Stimulated activated naive B cell treated with anti-CD40 and anti-IgM and Interleukin-4, amounts not matched to agents 10 μg/mL and 1 μg/mL and 100 μg/mL, for 72 hours (primary cell): ENCODE measurements around the gene BUB1.
A peak's percentile ranks its signal among the peaks of the same experiment; 100 is the strongest.
"Not testable (repeated sequence)": the region's sequence is repeated elsewhere in the genome, so short reads cannot be mapped to it uniquely, and the experiment has no call there.

Experiments
- ATAC-seq, 2 donors: fragments of 150-1000 bp; cut with Tn5 transposase; replicated peaks; 2 replicates each; pipeline ENCODE4 v1.10.0; 2021; ENCODE audit warnings: moderate library complexity in 1 of 2
- DNase-seq: peaks from one replicate; pipeline ENCODE4 v3.0.0; 2021
- H3K27ac Mint-ChIP-seq: one replicate; pipeline ENCODE4 v1.8.0; 2022; ENCODE audit warnings: mild to moderate bottlenecking, mixed read lengths
- H3K27me3 Mint-ChIP-seq, 2 donors: one replicate each; pipeline ENCODE4 v1.8.0; 2022; ENCODE audit warnings: mixed read lengths in 2 of 2
- H3K36me3 Mint-ChIP-seq, 2 donors: one replicate each; pipeline ENCODE4 v1.8.0; 2022; ENCODE audit warnings: mixed read lengths in 2 of 2, mild to moderate bottlenecking in 1 of 2
- H3K4me1 Mint-ChIP-seq, 2 donors: one replicate each; pipeline ENCODE4 v1.8.0; 2022; ENCODE audit warnings: mixed read lengths in 2 of 2, mild to moderate bottlenecking in 1 of 2
- H3K4me3 Mint-ChIP-seq, 2 donors: one replicate each; pipeline ENCODE4 v1.8.0; 2022; ENCODE audit warnings: mild to moderate bottlenecking in 2 of 2, mixed read lengths in 2 of 2, moderate library complexity in 1 of 2
- H3K9me3 Mint-ChIP-seq, 2 donors: one replicate each; pipeline ENCODE4 v1.8.0; 2022; ENCODE audit warnings: mixed read lengths in 2 of 2, mild to moderate bottlenecking in 1 of 2

The BUB1 gene

GRCh38 chr2:110708455-110708854, 30.6 kb upstream of the BUB1 start:
- Mint-ChIP-seq H3K27me3 (peaks cover 19 to 28% of the 10 kb centered on the region in 2 donors), H3K4me1 (no peaks in the 10 kb centered on the region), H3K27ac (no peak overlapping the region), H3K4me3 (no peak overlapping the region), H3K36me3 (no peaks in the 10 kb centered on the region), H3K9me3 (no peaks in the 10 kb centered on the region)
- ATAC-seq: no peak
- DNase-seq: no peak

- Mint-ChIP-seq H3K9me3 (no peaks in the 10 kb centered on the region), H3K4me1 (no peaks in the 10 kb centered on the region), H3K4me3 (no peak overlapping the region), H3K27ac (no peak overlapping the region), H3K36me3 (no peaks in the 10 kb centered on the region), H3K27me3 (peaks cover 19 to 28% of the 10 kb centered on the region in 2 donors)
- ATAC-seq (no peak), DNase-seq (no peak)
Measured at GRCh38 chr2:110707386-110707965, 29.6 kb upstream of the BUB1 start.

- no peaks in the 10 kb centered on the region for H3K9me3 Mint-ChIP-seq
- DNase-seq (no peak), ATAC-seq (no peak)
- no peak overlapping the region for H3K27ac Mint-ChIP-seq
- H3K4me3 Mint-ChIP-seq: no peak overlapping the region
- no peaks in the 10 kb centered on the region for H3K4me1 Mint-ChIP-seq
- H3K36me3 Mint-ChIP-seq: no peaks in the 10 kb centered on the region
- H3K27me3 Mint-ChIP-seq: peaks cover 4 to 5% of the 10 kb centered on the region in 2 donors
Measured at GRCh38 chr2:110702514-110703380, 24.9 kb upstream of the BUB1 start.

GRCh38 chr2:110698253-110698652, 20.4 kb upstream of the BUB1 start:
- H3K27ac Mint-ChIP-seq, DNase-seq, H3K9me3 Mint-ChIP-seq, H3K36me3 Mint-ChIP-seq, H3K4me3 Mint-ChIP-seq, H3K27me3 Mint-ChIP-seq, ATAC-seq: not testable (repeated sequence)
- peaks cover 8 to 13% of the 10 kb centered on the region in 2 donors for H3K4me1 Mint-ChIP-seq

GRCh38 chr2:110695146-110695898, 17.5 kb upstream of the BUB1 start:
- H3K9me3 Mint-ChIP-seq, DNase-seq, H3K36me3 Mint-ChIP-seq, H3K27ac Mint-ChIP-seq, H3K4me3 Mint-ChIP-seq: not testable (repeated sequence)
- peak in 1 of 2 donors; percentile 20 for ATAC-seq
- Mint-ChIP-seq H3K4me1 (peaks cover 8 to 13% of the 10 kb centered on the region in 2 donors), H3K27me3 (peaks cover 7 to 11% of the 10 kb centered on the region in 2 donors)

GRCh38 chr2:110691612-110692258, 13.9 kb upstream of the BUB1 start:
- H3K4me1 Mint-ChIP-seq: peaks cover 8 to 13% of the 10 kb centered on the region in 2 donors
- H3K4me3 Mint-ChIP-seq: no peak overlapping the region
- no peak overlapping the region for H3K27ac Mint-ChIP-seq
- H3K9me3 Mint-ChIP-seq: peaks cover 11 to 16% of the 10 kb centered on the region in 2 donors
- peaks cover 14 to 20% of the 10 kb centered on the region in 2 donors for H3K27me3 Mint-ChIP-seq
- DNase-seq (no peak), ATAC-seq (no peak)
- H3K36me3 Mint-ChIP-seq: no peaks in the 10 kb centered on the region

GRCh38 chr2:110690083-110690965, 12.5 kb upstream of the BUB1 start:
- H3K36me3 Mint-ChIP-seq: no peaks in the 10 kb centered on the region
- no peak overlapping the region for H3K4me3 Mint-ChIP-seq
- DNase-seq (no peak), ATAC-seq (no peak)
- H3K27ac Mint-ChIP-seq: no peak overlapping the region
- H3K4me1 Mint-ChIP-seq: peaks cover 5 to 9% of the 10 kb centered on the region in 2 donors
- peaks cover 11 to 16% of the 10 kb centered on the region in 2 donors for H3K9me3 Mint-ChIP-seq
- H3K27me3 Mint-ChIP-seq: peaks cover 16 to 20% of the 10 kb centered on the region in 2 donors

GRCh38 chr2:110688594-110689091, 10.8 kb upstream of the BUB1 start:
- no peak overlapping the region for H3K27ac Mint-ChIP-seq
- H3K27me3 Mint-ChIP-seq: peaks cover 20% of the 10 kb centered on the region in 2 donors
- peaks cover 11 to 16% of the 10 kb centered on the region in 2 donors for H3K9me3 Mint-ChIP-seq
- no peak overlapping the region for H3K4me3 Mint-ChIP-seq
- ATAC-seq: no peak
- H3K36me3 Mint-ChIP-seq: no peaks in the 10 kb centered on the region
- DNase-seq: no peak
- no peaks in the 10 kb centered on the region for H3K4me1 Mint-ChIP-seq

- H3K36me3 Mint-ChIP-seq, DNase-seq, H3K27ac Mint-ChIP-seq, H3K4me3 Mint-ChIP-seq, H3K4me1 Mint-ChIP-seq, ATAC-seq: not testable (repeated sequence)
- Mint-ChIP-seq H3K27me3 (peaks cover 20% of the 10 kb centered on the region in 2 donors), H3K9me3 (peaks cover 11 to 16% of the 10 kb centered on the region in 2 donors)
Measured at GRCh38 chr2:110687775-110688484, 10.1 kb upstream of the BUB1 start.

GRCh38 chr2:110682872-110683271, 5.0 kb upstream of the BUB1 start:
- Mint-ChIP-seq H3K9me3 (peaks cover 2% of the 10 kb centered on the region in 2 donors), H3K27ac (no peak overlapping the region), H3K4me1 (peaks cover 8 to 17% of the 10 kb centered on the region in 2 donors), H3K36me3 (no peaks in the 10 kb centered on the region), H3K27me3 (peaks cover 0 to 5% of the 10 kb centered on the region in 2 donors), H3K4me3 (no peak overlapping the region)
- no peak for ATAC-seq
- DNase-seq: no peak

- DNase-seq: no peak
- no peaks in the 10 kb centered on the region for H3K9me3 Mint-ChIP-seq
- H3K27ac Mint-ChIP-seq: no peak overlapping the region
- H3K4me1 Mint-ChIP-seq: peaks cover 8 to 17% of the 10 kb centered on the region in 2 donors
- H3K36me3 Mint-ChIP-seq: no peaks in the 10 kb centered on the region
- H3K27me3 Mint-ChIP-seq: peaks cover 0 to 5% of the 10 kb centered on the region in 2 donors
- no peak for ATAC-seq
- H3K4me3 Mint-ChIP-seq: no peak overlapping the region
Measured at GRCh38 chr2:110682267-110682666, 4.4 kb upstream of the BUB1 start.

GRCh38 chr2:110680709-110681108, 2.8 kb upstream of the BUB1 start:
- H3K27me3 Mint-ChIP-seq: peaks cover 0 to 5% of the 10 kb centered on the region in 2 donors
- H3K4me1 Mint-ChIP-seq: peaks cover 8 to 18% of the 10 kb centered on the region in 2 donors
- DNase-seq: no peak
- no peak overlapping the region for H3K27ac Mint-ChIP-seq
- no peaks in the 10 kb centered on the region for H3K36me3 Mint-ChIP-seq
- no peak overlapping the region for H3K4me3 Mint-ChIP-seq
- no peaks in the 10 kb centered on the region for H3K9me3 Mint-ChIP-seq
- ATAC-seq: no peak

- H3K4me3 Mint-ChIP-seq: no peak overlapping the region
Measured at GRCh38 chr2:110679865-110680264, 2.0 kb upstream of the BUB1 start.

More at GRCh38 chr2:110679865-110680264, 2.0 kb upstream of the BUB1 start:
- no peaks in the 10 kb centered on the region for H3K27me3 Mint-ChIP-seq
- ATAC-seq (no peak), DNase-seq (no peak)
- H3K9me3 Mint-ChIP-seq: no peaks in the 10 kb centered on the region
- peaks cover 13 to 26% of the 10 kb centered on the region in 2 donors for H3K4me1 Mint-ChIP-seq
- H3K36me3 Mint-ChIP-seq: no peaks in the 10 kb centered on the region
- no peak overlapping the region for H3K27ac Mint-ChIP-seq
